Psoas muscle (tissue), 8 donors: ENCODE results near the gene CCDC69. TPM values are rescaled to one million over a fixed set of nuclear protein-coding genes. Genes with fewer than 3 reads are reported as not detected.

Experiments used
- ATAC-seq, 4 donors: fragments of 200-7000 bp; cut with Tn5 transposase; one replicate each; pipeline ENCODE4 v1.9.1; 2020; ENCODE audit warnings: moderate library complexity in 3 of 4, mild to moderate bottlenecking in 2 of 4
- DNase-seq, 2 donors: peaks; one replicate each; pipeline ENCODE4 v3.0.0-alpha.2; 2020
- H3K27ac ChIP-seq: fragments of 200-600 bp; one replicate; pipeline ENCODE4 v1.8.0; 2022
- H3K27me3 ChIP-seq, 3 donors: fragments of 200-600 bp in 1 of 3; one replicate each; pipeline versions ENCODE4 v1.6.1 to v1.8.0; 2013 to 2022; ENCODE audit warnings: low read length in 2 of 3, mild to moderate bottlenecking in 2 of 3, moderate library complexity in 1 of 3; ENCODE audit not compliant: insufficient read depth in 3 of 3
- H3K36me3 ChIP-seq, 2 donors: fragments of 200-600 bp in 1 of 2; one replicate each; pipeline versions ENCODE4 v1.6.1 to v1.8.0; 2013 to 2022; ENCODE audit warnings: low read depth in 1 of 2, mild to moderate bottlenecking in 1 of 2, moderate library complexity in 1 of 2; ENCODE audit not compliant: insufficient read depth in 1 of 2
- H3K4me1 ChIP-seq: fragments of 200-600 bp; one replicate; pipeline ENCODE4 v1.8.0; 2022
- H3K4me3 ChIP-seq: fragments of 200-600 bp; one replicate; pipeline ENCODE4 v1.8.0; 2022; ENCODE audit warnings: mild to moderate bottlenecking
- H3K9me3 ChIP-seq: fragments of 200-600 bp; one replicate; pipeline ENCODE4 v1.8.0; 2022
- CTCF ChIP-seq: fragments of 200-600 bp; IDR thresholded peaks from one replicate; pipeline ENCODE4 v1.8.0; 2022; ENCODE audit warnings: antibody characterized with exemption
- WGBS, 3 donors: extraction: QIAGEN DNeasy Blood & Tissue Kit; methylation state at CpG; one replicate each; pipeline versions ENCODE4 v1.1.6 to v1.1.7; 2013; 5-methylcytosine and 5-hydroxymethylcytosine counted together
- intact Hi-C, 2 donors: fragments of 100-400 bp; cut with DNase I; formaldehyde crosslinking; loops; one replicate each; pipeline versions ENCODE4 v1.11.0 to v1.14.2; 2022
- polyA plus RNA-seq, 3 donors: library from polyadenylated mRNA; stranded (reverse); fragments of 200-250 nt; gene quantifications; one replicate each; pipeline ENCODE4 v1.2.3, GENCODE V29; 2013
- total RNA-seq, 4 donors: library from RNA; stranded (reverse); fragmentation: NEBNext Ultra II Directional in 2 of 4; extraction: Animal tissue kit (Norgen Biotek cat#: 25700) in 2 of 4; gene quantifications; one replicate each; pipeline versions ENCODE4 v1.2.1 to v1.2.4, GENCODE V29; 2021 to 2023
- donor health status: healthy with polysubstance abuse.
- donor health status: DM: no; HTN: no; CAD: no; lungs with moderate emphysema.
- donor health status: Bipolar disorder and iron deficiency.
- donor health status: healthy.
- donor health status: DM: yes; HTN: yes; CAD: no.
- donor health status: DM: no; HTN: no; CAD: no.
- donor health status: DM: no; HTN: no; CAD: no.
- donor health status: DM: yes; HTN: yes; CAD: no.

Gene CCDC69
- total and polyA plus RNA-seq, 7 donors = 27.0 to 180 (median 65.9) TPM

GRCh38 chr5:151138114-151138513, 85.8 kb downstream of the CCDC69 start:
- H3K4me1 ChIP-seq = peaks cover 32% of the 10 kb centered on the region
- no peaks in the 10 kb centered on the region for H3K9me3 ChIP-seq
- no peaks in the 10 kb centered on the region for H3K27me3 ChIP-seq
- H3K27ac ChIP-seq = no peak overlapping the region
- no peak for DNase-seq
- H3K4me3 ChIP-seq = no peak overlapping the region
- peaks cover 11 to 71% of the 10 kb centered on the region in 2 donors for H3K36me3 ChIP-seq
- ATAC-seq = no peak
- no peak for TF ChIP-seq CTCF
- intact Hi-C loops = no loop called here
- WGBS, 3 donors = 83 to 92% (median 88%) methylated on average over 1 of the region's 1 CpG

- intact Hi-C loops = no loop called here
- 86 to 91% (median 86%) methylated on average over 10 of the region's 10 CpGs for WGBS, 3 donors
- H3K27me3 ChIP-seq = no peaks in the 10 kb centered on the region
- H3K4me3 ChIP-seq = no peak overlapping the region
- H3K36me3 ChIP-seq = peaks cover 11 to 79% of the 10 kb centered on the region in 2 donors
- no peak for DNase-seq
- no peak overlapping the region for H3K27ac ChIP-seq
- H3K4me1 ChIP-seq = peaks cover 23% of the 10 kb centered on the region
- no peaks in the 10 kb centered on the region for H3K9me3 ChIP-seq
- no peak for TF ChIP-seq CTCF
- ATAC-seq = no peak
Measured at GRCh38 chr5:151137067-151137825, 86.6 kb downstream of the CCDC69 start.

DNA sequence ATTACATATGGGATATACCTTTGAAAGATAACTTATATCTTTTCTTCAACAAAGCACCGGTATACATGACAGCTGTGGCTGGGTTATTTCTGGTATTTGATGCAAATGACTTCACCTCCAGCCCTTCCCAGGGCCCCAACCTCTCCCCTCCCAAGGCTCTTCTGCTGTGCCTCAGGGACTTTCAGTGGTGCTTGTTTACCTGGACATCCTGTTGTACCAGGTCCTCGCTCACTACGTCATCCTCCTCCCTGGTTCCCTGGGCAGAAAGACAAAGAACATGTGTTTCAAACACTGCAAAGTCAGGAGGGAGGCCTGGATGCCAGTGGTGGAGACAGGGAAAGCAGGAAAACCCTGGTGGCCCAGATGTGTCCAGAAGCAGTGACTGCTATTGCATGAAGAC, 89.7 kb downstream of the CCDC69 start:
- no peak for TF ChIP-seq CTCF
- no peak overlapping the region for H3K27ac ChIP-seq
- intact Hi-C loops = no loop called here
- no peak for ATAC-seq
- DNase-seq = no peak
- H3K4me3 ChIP-seq = no peak overlapping the region
- no peaks in the 10 kb centered on the region for H3K27me3 ChIP-seq
- H3K36me3 ChIP-seq = peaks cover 11 to 100% of the 10 kb centered on the region in 2 donors
- H3K9me3 ChIP-seq = no peaks in the 10 kb centered on the region
- H3K4me1 ChIP-seq = no peaks in the 10 kb centered on the region
- 60 to 92% (median 83%) methylated on average over 3 of the region's 3 CpGs for WGBS, 3 donors

- H3K27ac ChIP-seq = no peak overlapping the region
- ATAC-seq = no peak
Measured at GRCh38 chr5:151132963-151133362, 90.9 kb downstream of the CCDC69 start.

More at GRCh38 chr5:151132963-151133362, 90.9 kb downstream of the CCDC69 start:
- Histone ChIP-seq H3K27me3 (no peaks in the 10 kb centered on the region), H3K4me3 (no peak overlapping the region), H3K9me3 (no peaks in the 10 kb centered on the region), H3K4me1 (no peaks in the 10 kb centered on the region), H3K36me3 (peaks cover 5 to 100% of the 10 kb centered on the region in 2 donors)
- no peak for DNase-seq
- WGBS, 3 donors = 74 to 84% (median 83%) methylated on average over 4 of the region's 4 CpGs
- TF ChIP-seq CTCF = no peak
- intact Hi-C loops = no loop called here

Other genes with a start within 250 kb of the CCDC69 start
- gene GPX3, start 203.5 kb downstream of the CCDC69 start, total RNA-seq = 100 to 1,000 TPM; 447 to 852 (median 690) TPM
- 100 to 1,000 TPM; 551 to 766 (median 552) TPM for gene GPX3, start 203.5 kb downstream of the CCDC69 start, polyA plus RNA-seq
- 100 to 1,000 TPM; 114 to 218 (median 149) TPM for gene TNIP1, start 143.1 kb downstream of the CCDC69 start, total RNA-seq
- 100 to 1,000 TPM in 2 of 3 donors, 10 to 100 TPM in 1; 55.5 to 167 (median 106) TPM for gene TNIP1, start 143.1 kb downstream of the CCDC69 start, polyA plus RNA-seq
- 100 to 1,000 TPM; 133 to 234 (median 154) TPM for gene ANXA6, start 66.3 kb downstream of the CCDC69 start, total RNA-seq
- gene ANXA6, start 66.3 kb downstream of the CCDC69 start, polyA plus RNA-seq = 100 to 1,000 TPM in 2 of 3 donors, 10 to 100 TPM in 1; 81.4 to 129 (median 112) TPM
- 10 to 100 TPM in 2 of 4 donors, 1 to 10 TPM in 2; 4.0 to 12.1 (median 8.0) TPM for gene GM2A, start 29.1 kb upstream of the CCDC69 start, total RNA-seq
- 10 to 100 TPM in 1 of 3 donors, 1 to 10 TPM in 2; 3.0 to 11.6 (median 6.9) TPM for gene GM2A, start 29.1 kb upstream of the CCDC69 start, polyA plus RNA-seq
- not detected for gene SLC36A3, start 79.7 kb upstream of the CCDC69 start, total RNA-seq
- not detected for gene SLC36A3, start 79.7 kb upstream of the CCDC69 start, polyA plus RNA-seq
- gene SLC36A2, start 123.5 kb upstream of the CCDC69 start, total RNA-seq = 10 to 100 TPM; 13.1 to 37.4 (median 21.2) TPM
- gene SLC36A2, start 123.5 kb upstream of the CCDC69 start, polyA plus RNA-seq = 1 to 10 TPM; 2.7 to 8.6 (median 5.8) TPM
- 10 to 100 TPM; 12.0 to 19.7 (median 15.1) TPM for gene SLC36A1, start 223.5 kb upstream of the CCDC69 start, total RNA-seq
- 1 to 10 TPM; 1.7 to 7.1 (median 5.9) TPM for gene SLC36A1, start 223.5 kb upstream of the CCDC69 start, polyA plus RNA-seq